Transverse colon (tissue), 4 donors: ENCODE results near the gene PIK3CD. TPM values are rescaled to one million over a fixed set of nuclear protein-coding genes. Genes with fewer than 3 reads are reported as not detected.

ENCODE experiments used
- DNase-seq: peaks from one replicate; pipeline ENCODE4 v3.0.0-alpha.2; 2019
- H3K27ac ChIP-seq, 4 donors: fragments of 200-600 bp; sonication (generic); 2 replicates each; pipeline ENCODE4 v1.5.1; 2016 to 2018; ENCODE audit warnings: inconsistent platforms in 4 of 4
- H3K27me3 ChIP-seq: fragments of 200-600 bp; sonication (generic); 2 replicates; pipeline ENCODE4 v1.5.1; 2017; ENCODE audit warnings: inconsistent platforms
- H3K36me3 ChIP-seq, 4 donors: fragments of 200-600 bp; sonication (generic); 2 replicates each; pipeline ENCODE4 v1.5.1; 2017 to 2019; ENCODE audit warnings: inconsistent platforms in 4 of 4
- H3K4me1 ChIP-seq, 4 donors: fragments of 200-600 bp; sonication (generic); 2 replicates each; pipeline ENCODE4 v1.5.1; 2017 to 2020; ENCODE audit warnings: inconsistent platforms in 4 of 4
- H3K4me3 ChIP-seq, 4 donors: fragments of 200-600 bp; sonication (generic); 1 replicate in 1 of 4; 2 replicates in 3 of 4; pipeline versions ENCODE4 v1.5.1 to v1.6.1; 2017 to 2019; ENCODE audit warnings: inconsistent platforms in 4 of 4
- H3K9me3 ChIP-seq, 2 donors: fragments of 200-600 bp; sonication (generic); 2 replicates each; pipeline ENCODE4 v1.5.1; 2017 to 2019; ENCODE audit warnings: inconsistent platforms in 2 of 2
- CTCF ChIP-seq, 5 experiments: fragments of 200-600 bp in 3 of 5; fragments of 450-650 bp in 2 of 5; sonication (generic) in 3 of 5; IDR thresholded peaks; 1 replicate in 2 of 5; 2 replicates in 3 of 5; pipeline ENCODE4 v1.5.1; 2016 to 2017; ENCODE audit warnings: antibody characterized with exemption in 5 of 5, inconsistent platforms in 3 of 5, mild to moderate bottlenecking in 2 of 5, moderate library complexity in 1 of 5
- EP300 ChIP-seq: sonication (generic); formaldehyde crosslinking; IDR thresholded peaks from one replicate; pipeline ENCODE4 v1.6.1; 2017; ENCODE audit warnings: antibody characterized with exemption, low read depth
- POLR2A ChIP-seq: fragments of 450-650 bp; IDR thresholded peaks from one replicate; pipeline ENCODE4 v1.6.1; 2016; ENCODE audit warnings: antibody characterized with exemption, mild to moderate bottlenecking, moderate library complexity
- POLR2AphosphoS5 ChIP-seq, 3 donors: sonication (generic); formaldehyde crosslinking; IDR thresholded peaks; one replicate each; pipeline ENCODE4 v1.6.1; 2016; ENCODE audit warnings: antibody characterized with exemption in 3 of 3
- WGBS, 2 donors: methylation state at CpG; one replicate each; pipeline ENCODE4 v1.1.5; 2018; ENCODE audit warnings: low coverage in 1 of 2; 5-methylcytosine and 5-hydroxymethylcytosine counted together
- in situ Hi-C, 4 donors: fragments of 200-750 bp; cut with MboI; loops; one replicate each; pipeline versions ENCODE4 v1.15.0 to v1.15.1; 2017; ENCODE audit warnings: low sequenced_read_pairs in 3 of 4, low pct_ligation_motif_present in 1 of 4, low pct_unique_long_range_greater_than_20kb in 1 of 4
- intact Hi-C: fragments of 100-400 bp; cut with DNase I; formaldehyde crosslinking; loops from one replicate; pipeline ENCODE4 v1.15.1; 2023; ENCODE audit warnings: low total_unique reads
- total RNA-seq, 4 donors: library from RNA; depleted of rRNA; stranded (reverse); fragments of >200 nt; gene quantifications; one replicate each; pipeline ENCODE4 v1.1.0, GENCODE V29; 2016

The PIK3CD gene
- total RNA-seq, 4 donors from 2014 or later: 0.20 to 6.7 (median 4.1) TPM

GRCh38 chr1:9676815-9677393 lies 25.4 kb downstream of the PIK3CD start:
- no peaks in the 10 kb centered on the region for H3K36me3 ChIP-seq
- 65 to 66% methylated on average over 5 to 10 of the region's 10 CpGs for WGBS, 2 donors
- DNase-seq: no peak
- H3K4me3 ChIP-seq: no peak overlapping the region
- no peak overlapping the region for H3K27ac ChIP-seq
- H3K27me3 ChIP-seq: no peaks in the 10 kb centered on the region
- no peaks in the 10 kb centered on the region for H3K4me1 ChIP-seq
- no peaks in the 10 kb centered on the region for H3K9me3 ChIP-seq
- intact Hi-C loops (no loop called here), in situ Hi-C loops (no loop called here)
- no peak for TF ChIP-seq POLR2AphosphoS5 (IDR thresholded peaks at IDR 0.05)
- no peak for TF ChIP-seq CTCF (IDR thresholded peaks at IDR 0.05)
- TF ChIP-seq POLR2A: no peak
- no peak for TF ChIP-seq EP300

- Histone ChIP-seq H3K4me1 (no peaks in the 10 kb centered on the region), H3K9me3 (no peaks in the 10 kb centered on the region), H3K36me3 (no peaks in the 10 kb centered on the region), H3K4me3 (no peak overlapping the region), H3K27ac (no peak overlapping the region), H3K27me3 (no peaks in the 10 kb centered on the region)
- TF ChIP-seq POLR2A: no peak
- no peak for DNase-seq
- intact Hi-C loops: no loop called here
- WGBS, 2 donors: 89% methylated on average over 2 of the region's 2 CpGs; no CpG with 5 or more reads in 1 of the 2 donors
- in situ Hi-C loops: no loop called here
These were observed 28.6 kb downstream of the PIK3CD start for GRCh38 chr1:9680091-9680490.

GRCh38 chr1:9680828-9681227 lies 29.3 kb downstream of the PIK3CD start:
- H3K36me3 ChIP-seq: no peaks in the 10 kb centered on the region
- in situ Hi-C loops (no loop called here), intact Hi-C loops (no loop called here)
- H3K9me3 ChIP-seq: no peaks in the 10 kb centered on the region
- TF ChIP-seq CTCF (IDR thresholded peaks at IDR 0.05) (no peak), POLR2AphosphoS5 (IDR thresholded peaks at IDR 0.05) (no peak), POLR2A (no peak), EP300 (no peak)
- no peak for DNase-seq
- no peak overlapping the region for H3K4me3 ChIP-seq
- peaks cover under 1% of the 10 kb centered on the region for H3K27me3 ChIP-seq
- H3K4me1 ChIP-seq: no peaks in the 10 kb centered on the region
- H3K27ac ChIP-seq: no peak overlapping the region
- 61 to 92% methylated on average over 4 to 6 of the region's 6 CpGs for WGBS, 2 donors

- Histone ChIP-seq H3K27me3 (peaks cover 37% of the 10 kb centered on the region), H3K36me3 (no peaks in the 10 kb centered on the region), H3K9me3 (no peaks in the 10 kb centered on the region), H3K4me1 (peaks cover 9 to 28% (median 26%) of the 10 kb centered on the region in 4 donors), H3K4me3 (no peak overlapping the region), H3K27ac (no peak overlapping the region)
- no peak for TF ChIP-seq EP300
- no peak for TF ChIP-seq POLR2AphosphoS5 (IDR thresholded peaks at IDR 0.05)
- no peak for TF ChIP-seq CTCF (IDR thresholded peaks at IDR 0.05)
- no peak for TF ChIP-seq POLR2A
- intact Hi-C loops (no loop called here), in situ Hi-C loops (no loop called here)
- no peak for DNase-seq
- 75 to 96% methylated on average over 1 of the region's 1 CpG for WGBS, 2 donors
These were observed 33.3 kb downstream of the PIK3CD start for GRCh38 chr1:9684801-9685200.
